Nephron progenitor cell (in vitro differentiated cells): ENCODE data around the gene CDKN2B.

Source experiments
- DNase-seq: peaks from one replicate; pipeline ENCODE4 v3.0.0; 2021
- H3K27ac Mint-ChIP-seq: 2 replicates; pipeline ENCODE4 v1.8.0; 2021; ENCODE audit warnings: mild to moderate bottlenecking, moderate library complexity, mixed read lengths
- H3K27me3 Mint-ChIP-seq: 2 replicates; pipeline ENCODE4 v1.8.0; 2021; ENCODE audit warnings: mild to moderate bottlenecking, low read depth, mixed read lengths; ENCODE audit not compliant: poor library complexity
- H3K36me3 Mint-ChIP-seq: 2 replicates; pipeline ENCODE4 v1.8.0; 2021; ENCODE audit warnings: low read depth, mixed read lengths
- H3K4me1 Mint-ChIP-seq: 2 replicates; pipeline ENCODE4 v1.8.0; 2021; ENCODE audit warnings: mixed read lengths
- H3K4me3 Mint-ChIP-seq: 2 replicates; pipeline ENCODE4 v1.8.0; 2021; ENCODE audit warnings: mild to moderate bottlenecking, moderate library complexity, mixed read lengths
- H3K9me3 Mint-ChIP-seq: 2 replicates; pipeline ENCODE4 v1.8.0; 2021; ENCODE audit warnings: mild to moderate bottlenecking, moderate library complexity, mixed read lengths
- TF ChIP-seq, protein P1 (sequence below): fragments of 200-600 bp; sonication (generic); IDR thresholded peaks from 2 replicates; pipeline ENCODE4 v1.5.0; 2021; ENCODE audit warnings: antibody characterized with exemption

The CDKN2B gene

DNA sequence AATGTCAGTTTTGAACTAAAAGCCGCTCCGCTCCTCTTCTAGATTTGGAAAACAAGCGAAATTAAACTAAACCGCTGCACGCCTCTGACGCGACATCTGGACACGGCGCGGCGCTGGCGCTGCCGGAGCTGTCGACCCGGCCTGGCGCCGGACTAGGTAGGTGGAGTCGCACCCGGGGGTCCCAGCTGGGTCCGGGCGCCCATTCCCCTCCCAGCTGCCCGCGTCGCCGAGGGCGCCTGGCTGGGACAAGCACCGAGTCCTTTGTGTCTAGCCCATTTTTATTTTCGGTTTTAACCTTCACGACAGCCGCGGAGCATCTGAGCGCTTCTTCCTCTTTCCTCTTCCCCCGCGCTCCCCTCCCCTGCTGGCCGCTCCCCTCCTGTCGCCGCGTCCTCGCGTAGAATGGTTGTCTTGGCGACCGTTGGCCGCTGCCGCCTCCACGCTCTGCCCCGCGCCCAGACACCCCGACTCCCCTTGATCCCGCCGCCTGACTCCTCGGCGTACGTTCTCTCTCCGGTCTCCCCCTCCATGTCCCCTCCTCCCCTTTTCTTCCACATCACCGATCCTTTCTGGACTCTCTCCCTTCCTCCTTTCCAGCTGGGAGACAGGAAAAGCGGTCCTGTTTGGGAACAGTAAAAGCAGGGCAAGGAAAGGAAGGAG is 14.0 kb downstream of the CDKN2B start:
- Mint-ChIP-seq H3K4me1 (peaks cover 18% of the 10 kb centered on the region), H3K9me3 (no peaks in the 10 kb centered on the region), H3K27me3 (peaks cover 96% of the 10 kb centered on the region), H3K27ac (no peak overlapping the region), H3K36me3 (no peaks in the 10 kb centered on the region), H3K4me3 (peak overlapping the region; percentile 80)
- DNase-seq: peak; percentile 70
- TF ChIP-seq, protein P1, sequence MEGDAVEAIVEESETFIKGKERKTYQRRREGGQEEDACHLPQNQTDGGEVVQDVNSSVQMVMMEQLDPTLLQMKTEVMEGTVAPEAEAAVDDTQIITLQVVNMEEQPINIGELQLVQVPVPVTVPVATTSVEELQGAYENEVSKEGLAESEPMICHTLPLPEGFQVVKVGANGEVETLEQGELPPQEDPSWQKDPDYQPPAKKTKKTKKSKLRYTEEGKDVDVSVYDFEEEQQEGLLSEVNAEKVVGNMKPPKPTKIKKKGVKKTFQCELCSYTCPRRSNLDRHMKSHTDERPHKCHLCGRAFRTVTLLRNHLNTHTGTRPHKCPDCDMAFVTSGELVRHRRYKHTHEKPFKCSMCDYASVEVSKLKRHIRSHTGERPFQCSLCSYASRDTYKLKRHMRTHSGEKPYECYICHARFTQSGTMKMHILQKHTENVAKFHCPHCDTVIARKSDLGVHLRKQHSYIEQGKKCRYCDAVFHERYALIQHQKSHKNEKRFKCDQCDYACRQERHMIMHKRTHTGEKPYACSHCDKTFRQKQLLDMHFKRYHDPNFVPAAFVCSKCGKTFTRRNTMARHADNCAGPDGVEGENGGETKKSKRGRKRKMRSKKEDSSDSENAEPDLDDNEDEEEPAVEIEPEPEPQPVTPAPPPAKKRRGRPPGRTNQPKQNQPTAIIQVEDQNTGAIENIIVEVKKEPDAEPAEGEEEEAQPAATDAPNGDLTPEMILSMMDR: no peak

DNA sequence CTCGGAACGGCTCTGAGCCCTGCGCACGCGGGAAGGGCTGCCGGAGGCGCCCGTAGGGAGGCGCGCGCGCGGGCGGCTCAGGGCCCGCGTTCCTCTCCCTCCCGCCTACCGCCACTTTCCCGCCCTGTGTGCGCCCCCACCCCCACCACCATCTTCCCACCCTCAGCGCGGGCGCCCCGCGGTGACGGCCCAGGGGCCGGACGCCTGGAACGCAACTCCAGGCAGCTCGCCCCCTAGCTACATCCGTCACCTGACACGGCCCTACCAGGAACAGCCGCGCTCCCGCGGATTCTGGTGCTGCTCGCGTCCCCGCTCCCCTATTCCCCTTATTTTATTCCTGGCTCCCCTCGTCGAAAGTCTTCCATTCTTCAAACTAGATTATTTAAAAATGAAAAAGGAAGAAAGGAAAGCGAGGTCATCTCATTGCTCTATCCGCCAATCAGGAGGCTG is 14.5 kb downstream of the CDKN2B start, which contains the start of gene CDKN2B-AS1:
CDKN2B-AS1 (plus strand) TSS at position 236 of the 450 bp plus-strand sequence.
- Mint-ChIP-seq H3K4me3 (peak within 1 kb of the TSS; percentile 80), H3K27ac (no peak within 1 kb of the TSS), H3K4me1 (peaks cover 18% of the 10 kb centered on the region), H3K36me3 (no peaks in the 10 kb centered on the region), H3K27me3 (peaks cover 96% of the 10 kb centered on the region), H3K9me3 (no peaks in the 10 kb centered on the region)
- TF ChIP-seq, protein P1: no peak
- peak; percentile 53 for DNase-seq

DNA sequence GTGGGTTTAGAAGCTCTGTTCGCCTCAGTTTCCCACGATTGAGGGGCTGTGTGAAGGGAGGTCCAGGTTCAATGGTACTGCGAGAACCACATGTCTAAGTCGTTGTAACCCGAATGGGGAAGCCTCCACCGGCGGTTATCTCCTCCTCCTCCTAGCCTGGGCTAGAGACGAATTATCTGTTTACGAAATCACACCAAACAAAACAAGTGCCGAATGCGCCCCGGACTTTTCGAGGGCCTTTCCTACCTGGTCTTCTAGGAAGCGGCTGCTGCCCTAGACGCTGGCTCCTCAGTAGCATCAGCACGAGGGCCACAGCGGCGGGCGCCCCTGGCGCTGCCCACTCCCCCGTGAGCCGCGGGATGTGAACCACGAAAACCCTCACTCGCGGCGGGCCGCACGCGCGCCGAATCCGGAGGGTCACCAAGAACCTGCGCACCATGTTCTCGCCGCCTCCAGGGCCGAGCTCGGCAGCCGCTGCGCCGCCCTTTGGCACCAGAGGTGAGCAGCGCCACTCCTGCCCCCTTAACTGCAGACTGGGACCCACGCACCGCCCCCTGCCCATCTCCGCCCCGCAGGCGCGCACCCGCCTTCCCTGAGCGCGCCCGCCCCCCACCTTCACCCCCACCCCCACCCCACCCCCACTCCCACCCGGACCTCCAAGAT is 15.1 kb downstream of the CDKN2B start, which contains the start of gene CDKN2A:
CDKN2A (minus strand) TSS at position 500 of the 663 bp plus-strand sequence.
- Mint-ChIP-seq H3K4me3 (peak within 1 kb of the TSS; percentile 80), H3K9me3 (no peaks in the 10 kb centered on the region), H3K4me1 (peaks cover 18% of the 10 kb centered on the region), H3K27me3 (peaks cover 98% of the 10 kb centered on the region), H3K36me3 (no peaks in the 10 kb centered on the region), H3K27ac (no peak within 1 kb of the TSS)
- DNase-seq: peak; percentile 59
- TF ChIP-seq, protein P1: no peak

DNA sequence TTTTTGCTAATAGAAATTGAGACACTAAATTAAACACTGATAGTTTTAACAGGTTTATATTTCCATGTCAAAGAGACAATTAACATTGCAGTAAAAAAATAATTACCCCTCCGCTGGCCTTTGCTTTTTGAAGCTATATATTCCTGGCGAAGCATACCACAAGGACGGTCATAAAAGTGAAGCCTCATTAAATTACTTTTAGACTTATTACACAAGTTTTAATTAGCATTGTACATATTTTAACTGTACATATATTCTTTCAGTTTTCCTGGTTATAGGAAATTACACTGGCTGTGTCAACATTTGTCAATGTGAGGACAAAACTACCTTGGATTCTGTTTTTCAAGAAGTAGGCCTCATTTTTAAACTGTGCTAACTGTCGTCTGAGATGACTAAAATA is 16.1 kb downstream of the CDKN2B start:
- H3K27me3 Mint-ChIP-seq: peaks cover 98% of the 10 kb centered on the region

DNA sequence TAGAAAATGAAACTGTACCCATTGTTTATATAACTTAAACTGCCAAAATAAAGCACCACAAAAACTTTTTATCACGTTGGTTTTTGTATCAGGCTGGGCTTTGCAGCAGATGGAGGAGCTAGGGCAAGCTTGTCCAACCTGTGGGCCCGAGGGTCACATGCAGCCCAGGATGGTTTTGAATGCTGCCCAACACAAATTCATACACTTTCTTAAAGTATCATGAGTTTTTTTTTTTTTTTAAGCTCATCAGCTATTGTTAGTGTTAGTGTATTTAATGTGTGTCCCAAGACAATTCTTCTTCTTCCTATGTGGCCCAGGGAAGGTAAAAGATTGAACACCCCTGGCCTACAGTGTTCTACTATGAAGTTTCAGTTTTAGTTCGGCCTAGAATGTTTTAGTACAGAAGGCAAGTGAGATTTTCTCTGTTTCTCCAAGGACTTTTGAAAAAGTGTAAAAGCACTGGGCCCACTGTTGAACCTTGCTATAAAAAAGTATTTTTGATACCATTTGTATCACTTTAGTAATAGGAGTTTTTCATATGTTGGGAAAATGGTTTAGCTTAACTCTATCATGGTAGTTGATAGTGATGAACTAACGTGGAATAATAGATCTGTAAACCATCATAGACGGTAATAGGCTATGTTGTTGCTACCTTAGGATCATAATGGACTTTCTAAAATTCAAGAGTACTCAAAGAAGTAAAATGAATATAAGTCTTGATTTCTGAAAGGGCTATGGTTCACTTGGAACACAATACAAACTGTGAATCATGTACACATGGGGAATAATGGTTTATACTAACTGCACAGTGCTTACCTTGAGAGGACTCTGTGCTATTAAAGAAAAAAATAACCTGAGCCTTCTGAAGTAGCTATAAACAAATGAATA is 17.8 kb downstream of the CDKN2B start:
- TF ChIP-seq, protein P1: no peak
- H3K4me3 Mint-ChIP-seq: no peak overlapping the region
- peaks cover 18% of the 10 kb centered on the region for H3K4me1 Mint-ChIP-seq
- peaks cover 98% of the 10 kb centered on the region for H3K27me3 Mint-ChIP-seq
- DNase-seq: no peak
- H3K27ac Mint-ChIP-seq: no peak overlapping the region
- no peaks in the 10 kb centered on the region for H3K36me3 Mint-ChIP-seq
- H3K9me3 Mint-ChIP-seq: no peaks in the 10 kb centered on the region

More for the DNA sequence above, 16.1 kb downstream of the CDKN2B start:
- Mint-ChIP-seq H3K27ac (no peak overlapping the region), H3K4me3 (peak overlapping the region; percentile 65), H3K4me1 (peaks cover 18% of the 10 kb centered on the region), H3K36me3 (no peaks in the 10 kb centered on the region), H3K9me3 (no peaks in the 10 kb centered on the region)
- no peak for DNase-seq
- TF ChIP-seq, protein P1: no peak
